Left lobe of liver (tissue), 2 donors: Measurements from ENCODE around the gene KRT16. TPM values are rescaled to one million over a fixed set of nuclear protein-coding genes. Genes with fewer than 3 reads are reported as not detected.
"Not testable (repeated sequence)": the region's sequence is repeated elsewhere in the genome, so short reads cannot be mapped to it uniquely, and the experiment has no call there.

Experiments used
- ATAC-seq: fragments of 200-7000 bp; cut with Tn5 transposase; one replicate; pipeline ENCODE4 v1.9.1; 2020; ENCODE audit warnings: mild to moderate bottlenecking, moderate library complexity
- DNase-seq: peaks from one replicate; pipeline ENCODE4 v3.0.0-alpha.2; 2020; ENCODE audit warnings: low spot score
- total RNA-seq: library from RNA; stranded (reverse); gene quantifications from one replicate; pipeline ENCODE4 v1.2.1, GENCODE V29; 2021
- donor health status: DM: no; HTN: no; CAD: no; lungs with moderate emphysema.
- donor health status: DM: no; HTN: yes; CAD: no.

Gene KRT16
- total RNA-seq, 1 donor from 2014 or later: not detected

DNA sequence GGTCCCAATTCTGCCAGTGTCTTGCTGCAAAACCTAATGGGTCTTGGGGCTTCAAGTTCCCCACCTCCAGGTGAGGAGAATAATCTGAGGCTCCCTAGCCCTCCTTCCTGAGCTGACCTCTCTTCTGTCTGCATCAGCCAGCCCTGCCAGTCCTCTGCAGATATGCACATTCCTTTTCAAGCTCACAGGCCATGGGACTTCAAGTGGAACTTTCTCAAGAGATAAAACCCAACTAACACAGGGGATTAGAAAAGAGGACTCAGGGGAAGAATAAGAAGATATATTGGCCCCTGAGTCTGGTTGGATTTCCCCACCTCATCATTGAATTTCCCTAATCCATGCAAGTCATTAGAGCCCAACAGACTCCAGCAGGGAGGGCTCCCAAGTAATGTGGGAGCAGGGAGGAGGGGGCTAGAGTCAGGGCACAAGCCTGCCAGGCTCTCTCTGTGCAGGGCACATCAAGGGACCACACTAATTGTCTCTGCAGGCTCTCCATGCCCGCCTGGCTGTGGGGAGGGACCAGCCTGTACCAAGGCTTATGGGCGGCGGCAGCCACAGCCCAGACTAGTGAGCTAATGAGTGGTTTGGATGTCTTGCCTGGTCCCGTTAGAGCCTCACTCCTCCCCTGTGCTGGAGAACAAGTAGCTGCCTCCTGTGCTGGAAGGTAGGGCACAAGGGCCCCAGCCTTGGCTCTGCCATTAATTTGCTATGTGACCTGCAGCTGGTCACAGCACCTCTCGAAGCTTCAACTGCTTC is 27.1 kb downstream of the KRT16 start:
- DNase-seq: no peak
- no peak for ATAC-seq

DNA sequence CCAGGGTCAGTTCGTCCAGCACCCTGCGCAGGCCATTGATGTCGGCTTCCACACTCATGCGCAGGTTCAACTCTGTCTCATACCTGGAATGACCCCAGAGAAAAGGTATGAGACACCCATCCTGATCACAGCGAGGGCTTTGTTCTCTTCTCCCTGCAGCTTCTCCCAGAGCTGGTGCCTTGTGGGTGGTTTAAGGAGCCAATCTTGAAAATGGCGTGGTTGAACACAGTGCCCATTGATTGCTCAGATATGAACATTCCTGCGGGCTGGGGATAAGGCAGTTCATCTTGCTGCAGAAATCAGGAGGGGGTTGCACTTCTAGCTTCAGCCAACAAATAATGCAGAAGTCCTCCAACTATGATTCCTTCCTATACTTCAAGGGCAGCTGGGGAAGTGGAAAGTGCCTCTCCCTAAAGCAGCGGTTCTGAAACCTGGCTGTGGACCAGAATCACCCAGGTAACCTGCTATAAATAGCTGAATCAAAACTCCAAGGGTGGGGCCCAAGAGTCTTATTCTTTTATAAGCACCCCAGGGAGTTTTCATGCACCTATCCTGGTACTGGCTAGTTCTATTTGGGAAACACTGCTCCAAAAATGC is 28.1 kb downstream of the KRT16 start:
- DNase-seq, ATAC-seq: not testable (repeated sequence)

DNA sequence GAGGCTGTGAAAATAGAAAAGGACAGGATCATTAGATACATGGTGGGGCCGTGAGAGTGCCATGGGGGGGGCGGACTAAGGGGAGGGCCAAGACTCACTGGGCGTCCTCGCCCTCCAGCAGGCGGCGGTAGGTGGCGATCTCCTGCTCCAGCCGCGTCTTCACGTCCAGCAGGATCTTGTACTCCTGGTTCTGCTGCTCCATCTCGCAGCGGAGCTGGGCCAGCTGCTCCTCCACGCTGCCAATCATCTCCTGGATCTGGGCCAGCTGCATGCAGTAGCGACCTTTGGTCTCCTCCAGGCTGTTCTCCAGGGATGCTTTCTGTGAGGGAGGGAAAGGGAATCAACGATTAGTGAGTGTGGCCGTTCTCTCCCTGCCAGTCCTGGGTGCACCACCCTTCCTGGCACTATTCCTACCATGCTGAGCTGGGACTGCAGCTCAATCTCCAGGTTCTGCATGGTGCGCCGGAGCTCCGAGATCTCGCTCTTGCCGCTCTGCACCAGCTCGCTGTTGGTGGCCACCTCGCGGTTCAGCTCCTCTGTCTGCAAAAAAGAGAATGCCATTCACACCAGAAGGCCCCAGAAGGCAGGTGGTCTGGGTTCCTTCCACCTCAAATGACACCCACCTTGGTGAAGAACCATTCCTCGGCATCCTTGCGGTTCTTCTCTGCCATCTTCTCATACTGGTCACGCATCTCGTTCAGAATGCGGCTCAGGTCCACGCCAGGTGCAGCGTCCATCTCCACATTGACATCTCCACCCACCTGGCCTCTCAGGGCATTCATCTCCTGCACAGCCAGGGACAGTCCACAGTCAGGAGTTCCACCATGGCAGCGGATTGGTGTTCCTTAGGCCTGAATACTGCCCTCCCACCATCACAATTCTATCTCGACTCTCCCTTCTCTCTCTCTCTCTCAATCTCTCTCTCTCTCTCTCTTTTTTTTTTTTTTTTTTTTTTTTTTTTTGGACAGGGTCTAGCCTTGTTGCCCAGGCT is 29.1 kb downstream of the KRT16 start:
- no peak for ATAC-seq

DNA sequence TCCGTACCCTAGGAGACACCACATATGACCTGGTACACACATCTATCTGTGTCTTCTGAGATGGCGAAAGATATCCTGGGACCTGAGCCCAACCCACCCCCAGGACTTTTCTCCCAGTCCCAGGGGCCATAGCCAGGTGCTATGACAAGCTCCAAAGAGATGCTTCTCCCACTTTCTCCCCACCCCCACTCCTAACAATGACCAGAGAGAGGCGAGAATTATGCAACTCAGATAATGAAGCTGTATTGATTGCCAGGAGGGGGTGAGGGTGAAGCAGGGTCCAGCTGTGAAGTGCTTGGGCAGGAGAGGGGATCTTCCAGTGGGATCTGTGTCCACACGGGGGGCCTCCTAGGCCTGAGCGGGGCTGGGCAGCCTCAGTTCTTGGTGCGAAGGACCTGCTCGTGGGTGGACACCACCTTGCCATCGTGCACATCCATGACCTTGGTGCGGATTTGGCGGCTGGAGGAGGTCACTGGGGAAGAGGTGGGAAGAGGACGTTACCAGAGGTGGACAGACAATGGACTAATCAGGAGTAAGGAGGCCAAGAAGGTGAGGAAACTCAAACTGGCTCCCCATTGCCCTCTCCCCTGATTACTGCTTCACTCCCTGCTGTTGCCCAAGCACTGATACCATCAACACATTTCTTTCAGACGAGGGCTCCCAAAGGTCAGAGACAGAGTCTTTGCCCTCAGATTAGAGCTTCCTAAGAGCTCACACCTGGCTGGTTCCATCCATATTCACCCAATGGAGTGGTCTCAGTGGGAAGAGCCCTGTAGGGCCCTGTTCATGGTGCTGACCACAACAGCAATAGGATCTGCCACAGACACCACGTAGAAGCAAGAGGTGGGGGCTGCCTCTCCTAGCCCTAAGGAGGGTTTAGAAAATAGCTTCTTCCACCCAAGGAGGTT is 30.3 kb downstream of the KRT16 start:
- DNase-seq: not testable (repeated sequence)

More for the DNA sequence above, 29.1 kb downstream of the KRT16 start:
- DNase-seq: no peak

DNA sequence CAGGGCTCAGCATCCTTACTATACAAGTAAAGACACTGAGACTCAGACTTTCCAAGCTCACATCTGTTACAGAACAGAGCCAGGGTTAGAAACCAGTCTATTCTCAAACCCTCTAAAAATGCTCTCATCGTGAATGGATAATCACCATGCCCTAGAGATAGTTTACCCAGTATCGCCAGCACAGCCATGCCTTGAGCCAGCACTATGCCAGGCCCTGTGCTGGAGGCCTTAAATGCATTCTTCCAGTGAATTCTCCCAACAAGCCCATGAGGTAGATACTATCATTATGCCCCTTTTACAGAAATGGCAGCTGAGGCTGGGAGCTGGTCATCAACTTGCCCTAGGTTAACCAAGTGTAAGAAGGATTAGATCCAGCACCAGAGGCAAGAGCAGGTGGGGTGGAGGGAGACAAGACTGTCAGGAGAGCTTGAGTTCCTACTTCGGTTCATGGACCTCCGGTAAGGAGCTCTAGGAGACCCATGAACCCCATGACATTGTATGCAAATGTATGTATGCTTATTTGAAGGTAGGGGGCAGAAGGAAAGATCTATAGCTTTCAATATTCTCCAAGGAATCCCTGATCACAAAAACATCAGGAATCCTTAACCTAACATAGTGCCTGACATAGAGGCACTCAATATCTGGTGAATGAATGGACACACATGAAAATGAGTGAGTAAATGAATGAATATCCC is 31.1 kb downstream of the KRT16 start:
- ATAC-seq (no peak), DNase-seq (no peak)

More for the DNA sequence above, 30.3 kb downstream of the KRT16 start:
- not testable (repeated sequence) for ATAC-seq

DNA sequence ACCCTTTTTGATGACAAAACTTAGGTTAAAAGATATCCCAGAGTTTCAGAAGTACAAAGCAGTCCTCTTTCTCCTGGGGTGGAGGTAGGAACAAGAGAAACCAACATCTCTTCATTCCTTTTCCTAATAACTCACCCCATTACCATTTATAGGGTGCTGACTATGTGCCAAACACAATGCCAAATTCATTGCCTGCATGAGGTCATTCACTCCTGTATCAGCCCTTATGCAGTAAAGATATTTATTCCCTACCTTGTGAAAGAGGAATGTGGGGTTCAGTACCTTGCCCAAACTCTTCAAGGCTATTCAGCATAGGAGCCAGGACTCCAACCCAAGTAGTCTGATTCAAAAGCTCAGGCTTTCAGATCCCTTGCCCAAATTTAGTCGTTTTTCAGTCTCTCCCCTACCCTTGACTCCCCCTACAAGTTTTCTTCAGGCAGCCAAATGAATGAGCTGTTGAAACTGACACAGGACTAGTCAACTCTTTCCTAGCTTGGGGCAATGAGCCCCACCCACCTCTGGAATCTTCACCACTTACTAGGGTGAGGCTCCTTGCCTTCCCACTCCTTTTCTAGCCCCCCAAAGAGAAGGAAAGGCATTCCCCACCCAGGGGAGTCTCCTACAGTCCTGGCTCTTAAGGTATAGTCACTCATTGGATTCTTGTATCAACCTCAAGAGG is 31.7 kb downstream of the KRT16 start:
- ATAC-seq (no peak), DNase-seq (no peak)

DNA sequence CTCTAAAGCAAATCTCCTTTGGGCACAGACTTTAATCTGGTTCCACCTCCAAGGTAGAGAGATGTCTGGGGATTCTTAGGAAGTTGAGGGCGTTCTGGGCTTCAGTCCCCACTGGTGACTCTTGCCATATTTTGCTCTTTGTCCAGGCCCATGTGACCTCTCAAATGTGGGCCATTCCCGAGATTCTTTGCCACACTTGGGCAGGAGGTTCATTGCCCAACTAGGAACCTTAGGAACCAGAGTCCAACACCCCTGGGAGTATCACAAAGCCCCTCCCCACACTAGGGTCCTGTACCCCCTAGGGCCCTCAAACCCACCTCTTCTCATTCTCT is 32.4 kb downstream of the KRT16 start:
- no peak for DNase-seq
- no peak for ATAC-seq

DNA sequence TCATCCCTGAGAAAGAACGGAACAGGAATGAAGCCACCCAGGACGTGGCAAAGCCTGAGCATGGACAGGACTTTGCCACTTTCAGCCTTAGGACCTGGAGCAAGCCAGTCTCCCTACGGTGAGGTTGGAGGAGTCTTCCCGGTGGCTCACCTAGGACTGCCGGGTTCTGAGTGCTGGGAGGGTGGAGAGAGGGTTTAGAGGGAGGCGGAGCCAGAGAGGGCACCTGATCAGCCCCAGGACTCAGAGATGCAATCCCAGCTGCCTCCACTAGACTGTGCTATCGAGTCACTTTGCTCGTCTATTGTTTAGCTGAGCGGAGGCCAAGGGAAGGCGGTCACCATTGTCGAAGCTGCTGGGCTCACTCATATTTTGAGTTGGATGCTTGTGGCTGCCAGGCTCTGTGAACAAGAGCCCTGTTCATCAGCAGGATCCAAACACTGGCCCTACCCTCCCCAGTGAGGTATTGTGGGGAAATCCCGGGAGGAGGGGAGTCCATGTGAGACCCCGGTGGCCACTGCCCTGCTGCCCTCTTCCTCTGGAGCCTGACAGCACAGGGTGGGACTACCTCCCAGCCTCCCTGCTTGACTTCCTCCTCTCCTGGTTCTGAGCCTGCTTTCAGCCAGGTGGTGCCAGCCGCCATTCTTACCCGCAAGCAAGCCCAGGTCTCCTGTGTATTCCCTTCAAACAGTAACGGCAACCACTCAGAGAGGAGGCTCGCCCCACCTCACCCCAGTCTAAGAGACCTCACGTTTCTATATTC is 32.9 kb downstream of the KRT16 start:
- ATAC-seq: peak; percentile 84

DNA sequence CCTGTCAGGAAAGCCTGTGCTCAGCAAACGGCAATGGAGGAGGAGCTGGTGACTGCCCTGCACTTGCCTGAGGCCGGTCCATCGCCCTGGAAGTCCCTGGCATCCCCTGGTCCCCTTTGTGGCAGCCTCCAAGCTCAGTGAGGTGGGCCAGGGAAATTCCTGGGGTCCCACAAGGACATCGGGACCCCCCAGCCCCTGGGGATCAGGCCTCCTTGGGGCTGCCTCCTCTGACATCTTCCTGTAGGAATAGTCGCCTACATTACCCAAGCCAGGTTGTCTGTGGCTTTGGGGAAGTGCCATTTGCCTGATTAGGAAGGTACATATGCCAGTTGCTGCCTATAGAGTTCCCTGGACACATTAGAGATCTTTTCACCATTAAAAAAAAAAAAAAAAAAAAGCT is 33.6 kb downstream of the KRT16 start:
- ATAC-seq: no peak
- no peak for DNase-seq

More for the DNA sequence above, 32.9 kb downstream of the KRT16 start:
- DNase-seq: peak; percentile 56

DNA sequence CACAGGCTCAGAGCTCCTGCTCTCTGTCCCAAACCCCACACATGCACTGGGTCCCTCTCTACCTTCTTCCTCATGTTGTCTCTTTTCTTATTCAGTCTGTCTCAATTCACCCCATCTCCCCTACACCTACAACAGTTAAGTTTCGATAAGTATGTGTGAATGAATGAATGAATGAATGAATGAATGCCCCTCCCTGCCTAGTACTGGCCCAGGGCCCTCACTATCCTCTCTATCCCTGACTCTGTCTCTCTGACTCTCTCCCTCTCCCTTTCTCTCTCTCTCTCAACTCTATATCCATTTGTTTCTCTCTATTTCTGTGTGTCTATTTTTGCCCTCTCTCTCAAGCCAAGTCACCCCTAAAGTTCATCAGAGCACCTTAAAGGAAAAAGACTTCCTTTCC is 34.0 kb downstream of the KRT16 start:
- no peak for ATAC-seq
- DNase-seq: no peak

DNA sequence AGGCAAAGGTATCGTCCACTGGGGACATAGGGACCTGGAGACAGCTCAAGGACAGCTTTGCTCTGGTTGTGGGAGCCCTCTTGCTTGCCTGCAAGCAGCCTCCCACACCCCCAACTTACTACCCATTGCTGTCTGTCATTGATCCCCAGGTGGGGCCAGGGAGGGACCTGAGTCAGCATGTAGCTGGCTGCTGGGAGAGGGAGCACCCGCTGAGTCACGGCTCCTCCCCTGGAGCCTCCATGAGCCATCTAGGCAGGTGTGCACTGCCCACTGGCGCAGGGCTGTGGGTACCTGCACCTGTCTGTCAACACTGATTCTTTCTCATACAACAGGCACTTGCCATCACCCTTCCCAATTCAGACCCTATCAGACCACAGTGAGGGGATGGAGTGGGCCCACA is 35.8 kb downstream of the KRT16 start:
- ATAC-seq, DNase-seq: not testable (repeated sequence)

DNA sequence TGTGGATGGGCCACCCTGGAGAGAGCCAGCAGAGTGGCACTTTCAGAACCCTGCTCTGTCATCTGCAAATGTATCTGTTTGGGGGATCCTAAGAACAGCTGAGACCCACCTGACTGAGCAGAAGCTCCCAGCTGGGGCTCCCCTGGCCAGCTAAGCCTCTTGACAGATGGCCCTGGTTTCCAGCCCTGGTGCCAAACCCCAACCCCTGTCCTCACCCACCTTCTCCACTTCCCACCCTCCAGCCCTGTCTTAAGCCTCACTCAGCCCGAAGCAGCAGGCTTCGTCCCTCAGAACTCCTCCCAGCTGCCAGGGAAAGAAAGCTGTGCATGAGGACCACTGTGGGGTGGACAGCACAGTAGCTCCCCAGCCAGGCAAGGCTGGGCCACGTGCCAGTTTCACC is 37.2 kb downstream of the KRT16 start:
- ATAC-seq (no peak), DNase-seq (no peak)

DNA sequence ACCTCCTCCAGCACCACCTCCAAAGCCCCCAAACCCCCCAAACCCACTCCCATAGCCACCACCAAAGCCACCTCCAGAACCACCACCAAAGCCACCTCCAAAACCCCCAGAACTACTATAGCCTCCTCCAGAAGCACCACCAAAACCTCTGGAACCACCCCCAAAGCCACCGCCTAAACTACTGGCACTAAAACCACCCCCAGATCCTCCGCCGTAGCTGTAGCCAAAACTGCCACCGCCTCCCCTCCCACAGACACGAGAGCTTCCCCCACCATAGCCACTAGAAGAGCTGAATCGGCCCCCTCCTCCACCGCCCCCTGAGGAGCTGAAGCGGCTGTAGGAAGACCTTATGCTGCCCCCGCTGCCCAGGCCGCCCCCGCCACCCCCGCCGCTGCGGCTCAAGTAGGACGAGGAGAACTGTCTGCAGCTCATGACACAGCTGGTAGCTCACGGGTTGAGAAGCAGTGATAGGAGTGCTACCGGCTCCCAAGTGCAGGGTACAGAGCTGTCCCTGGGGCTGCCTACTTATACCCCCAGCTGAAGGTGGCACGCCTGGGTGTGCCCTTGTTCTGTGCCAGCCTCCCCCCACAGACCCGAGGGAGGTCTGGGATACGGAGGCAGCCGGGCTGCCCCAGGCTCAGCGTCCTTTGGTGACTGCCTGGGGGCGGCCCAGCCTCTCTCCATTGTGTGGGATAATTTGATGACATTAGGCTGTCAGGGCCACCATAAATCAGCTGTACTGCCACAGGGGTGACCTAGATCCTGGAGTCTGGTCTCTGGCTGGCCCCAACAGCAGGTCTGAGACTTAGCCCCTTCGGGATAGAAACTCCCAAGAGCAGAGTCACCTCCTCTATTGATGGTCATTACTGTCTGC is 40.8 kb downstream of the KRT16 start, which contains the start of gene KRT9:
TSS of gene KRT9 (minus strand) at position 499 of the 874 bp plus-strand sequence. CDS start at position 432, 67 bp downstream.
- ATAC-seq (no peak), DNase-seq (no peak)

DNA sequence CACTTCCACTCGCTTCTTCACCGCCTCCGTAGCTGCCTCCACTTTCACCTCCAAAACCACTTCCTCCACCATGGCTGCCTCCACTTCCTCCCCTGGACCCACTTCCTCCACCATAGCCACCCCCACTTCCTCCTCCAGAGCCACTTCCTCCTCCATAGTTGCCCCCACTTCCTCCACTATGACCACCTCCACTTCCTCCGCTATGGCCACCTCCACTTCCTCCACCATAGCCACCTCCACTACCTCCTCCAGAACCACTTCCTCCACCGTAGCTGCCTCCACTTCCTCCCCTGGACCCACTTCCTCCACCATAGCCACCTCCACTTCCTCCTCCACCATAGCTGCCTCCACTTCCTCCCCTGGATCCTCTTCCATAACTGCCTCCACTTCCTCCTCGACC is 45.2 kb downstream of the KRT16 start:
- ATAC-seq: no peak
- no peak for DNase-seq

DNA sequence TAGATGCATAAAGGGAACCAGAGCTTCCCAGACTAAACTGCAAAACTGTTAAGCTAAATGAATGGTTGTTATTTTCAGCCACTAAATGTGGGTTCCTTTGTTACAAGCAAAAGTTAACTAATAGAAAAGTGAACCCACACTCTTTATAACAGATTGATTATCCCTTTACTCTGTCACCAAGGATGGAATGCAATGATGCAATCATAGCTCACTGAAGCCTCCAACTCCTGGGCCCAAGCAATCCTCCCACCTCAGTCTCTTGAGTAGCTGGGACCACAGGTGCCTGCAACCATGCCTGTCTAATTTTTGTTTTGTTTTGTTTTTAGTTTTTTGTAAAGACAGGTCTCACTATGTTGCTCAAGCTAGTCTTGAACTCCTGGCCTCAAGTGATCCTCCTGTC is 47.2 kb downstream of the KRT16 start:
- no peak for DNase-seq
- no peak for ATAC-seq

DNA sequence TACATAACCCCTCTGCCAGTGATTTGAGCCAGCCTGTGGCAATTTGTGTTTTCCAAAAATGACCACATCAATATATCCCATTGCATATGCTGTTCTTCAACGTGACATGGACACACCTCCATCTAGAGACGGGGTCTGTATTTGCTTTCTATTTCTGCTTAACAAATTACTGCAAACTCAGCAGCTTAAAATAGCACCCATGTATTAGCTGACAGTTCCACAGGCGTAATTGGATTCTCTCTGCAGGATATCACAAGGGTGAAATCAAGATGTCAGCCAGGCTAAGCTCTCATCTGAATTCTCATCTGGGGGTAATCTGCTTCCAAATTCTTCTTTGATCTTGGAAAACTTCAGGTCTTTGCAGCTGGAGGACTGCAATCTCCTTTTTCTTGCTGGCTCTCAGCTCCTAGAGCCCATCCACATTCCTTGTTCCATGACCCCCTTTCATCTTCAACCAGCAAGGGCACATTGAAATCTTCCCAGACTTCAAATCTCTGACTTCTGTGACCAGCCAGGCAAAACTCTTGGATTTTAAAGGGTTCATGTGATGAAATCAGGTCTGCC is 48.9 kb downstream of the KRT16 start:
- ATAC-seq (no peak), DNase-seq (no peak)

DNA sequence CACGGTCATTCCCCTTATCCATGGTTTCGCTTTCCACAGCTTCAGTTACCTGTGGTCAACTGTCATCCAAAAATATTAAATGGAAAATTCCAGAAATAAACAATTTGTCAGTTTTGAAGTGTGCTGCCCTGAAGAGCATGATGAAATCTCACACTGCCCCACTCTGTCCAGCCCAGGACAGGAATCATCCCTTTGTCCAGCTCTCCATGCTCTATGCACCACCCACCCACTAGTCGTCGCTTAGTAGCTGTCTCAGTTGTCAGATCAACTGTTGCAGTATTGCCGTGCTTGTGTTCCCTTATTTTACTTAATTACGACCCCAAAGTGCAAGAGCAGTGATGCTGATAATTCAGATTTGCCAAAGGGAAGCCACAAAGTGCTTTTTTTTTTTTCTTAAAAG is 51.0 kb downstream of the KRT16 start:
- DNase-seq: no peak
- ATAC-seq: no peak
